HepG2 (cell line): ENCODE measurements around the gene RPS8. TPM values are rescaled to one million over a fixed set of nuclear protein-coding genes. Genes with fewer than 3 reads are reported as not detected.
A peak's percentile ranks its signal among the peaks of the same experiment; 100 is the strongest.

Source experiments
- AGO1 ChIP-seq: fragments of 200-400 bp; formaldehyde crosslinking; IDR thresholded peaks from 2 replicates; pipeline ENCODE4 v1.6.1; 2017; ENCODE audit warnings: mild to moderate bottlenecking, low read depth, low read length, moderate library complexity; ENCODE audit not compliant: poor library complexity, severe bottlenecking
- CEBPG ChIP-seq: IDR thresholded peaks from 2 replicates; pipeline ENCODE4 v1.6.1; 2016
- CSRNP1 ChIP-seq: sonication (generic); formaldehyde crosslinking; IDR thresholded peaks from 2 replicates; pipeline ENCODE4 v1.8.1; 2023; ENCODE audit warnings: mild to moderate bottlenecking, missing genetic modification reagents
- HDAC1 ChIP-seq: sonication (generic); formaldehyde crosslinking; IDR thresholded peaks from 2 replicates; pipeline ENCODE4 v1.5.1; 2020; ENCODE audit warnings: mild to moderate bottlenecking, missing genetic modification reagents
- HOMEZ ChIP-seq: IDR thresholded peaks from 2 replicates; pipeline ENCODE4 v1.6.1; 2016; ENCODE audit warnings: low read depth
- KAT8 ChIP-seq: IDR thresholded peaks from 2 replicates; pipeline ENCODE4 v1.6.1; 2016; ENCODE audit warnings: missing genetic modification reagents, missing compliant biosample characterization
- LBX2 ChIP-seq: sonication (generic); formaldehyde crosslinking; IDR thresholded peaks from 2 replicates; pipeline ENCODE4 v1.5.0; 2020; ENCODE audit warnings: missing genetic modification reagents, mild to moderate bottlenecking, borderline replicate concordance
- NFE2 ChIP-seq: sonication (generic); formaldehyde crosslinking; IDR thresholded peaks from 2 replicates; pipeline ENCODE4 v1.4.0; 2020; ENCODE audit warnings: missing genetic modification reagents
- PATZ1 ChIP-seq: sonication (generic); formaldehyde crosslinking; IDR thresholded peaks from 2 replicates; pipeline ENCODE4 v1.4.0; 2020; ENCODE audit warnings: missing genetic modification reagents
- RAD21 ChIP-seq: fragments of 450-650 bp; formaldehyde crosslinking; IDR thresholded peaks from 2 replicates; pipeline ENCODE4 v1.5.0; 2020; ENCODE audit warnings: mild to moderate bottlenecking
- REPIN1 ChIP-seq: sonication (generic); formaldehyde crosslinking; IDR thresholded peaks from 2 replicates; pipeline ENCODE4 v1.8.0; 2022; ENCODE audit warnings: missing genetic modification reagents, low read depth, mild to moderate bottlenecking, borderline replicate concordance
- SMARCC2 ChIP-seq: fragments of 450-650 bp; IDR thresholded peaks from 2 replicates; pipeline ENCODE4 v1.6.1; 2017; ENCODE audit warnings: antibody characterized with exemption, mild to moderate bottlenecking
- SMC3 ChIP-seq: IDR thresholded peaks from 2 replicates; pipeline ENCODE4 v1.6.1; 2011; ENCODE audit warnings: low read length, improper control_type of control experiment
- STAG1 ChIP-seq: sonication (generic); formaldehyde crosslinking; IDR thresholded peaks from 2 replicates; pipeline ENCODE4 v1.4.0; 2020; ENCODE audit warnings: missing genetic modification reagents
- THRA ChIP-seq: sonication (generic); formaldehyde crosslinking; IDR thresholded peaks from 2 replicates; pipeline ENCODE4 v1.4.0; 2020; ENCODE audit warnings: missing genetic modification reagents, borderline replicate concordance
- ZC3H13 ChIP-seq: sonication (generic); formaldehyde crosslinking; IDR thresholded peaks from 2 replicates; pipeline ENCODE4 v1.8.1; 2023; ENCODE audit warnings: mild to moderate bottlenecking, missing genetic modification reagents, moderate library complexity
- ZNF263 ChIP-seq: sonication (generic); formaldehyde crosslinking; IDR thresholded peaks from 2 replicates; pipeline ENCODE4 v1.4.0; 2020; ENCODE audit warnings: missing genetic modification reagents
- ZNF616 ChIP-seq: sonication (generic); formaldehyde crosslinking; IDR thresholded peaks from 2 replicates; pipeline ENCODE4 v1.5.0; 2020; ENCODE audit warnings: low read depth, mild to moderate bottlenecking, missing genetic modification reagents
- ZNF776 ChIP-seq: sonication (generic); formaldehyde crosslinking; IDR thresholded peaks from 2 replicates; pipeline ENCODE4 v1.4.0; 2020; ENCODE audit warnings: mild to moderate bottlenecking, missing genetic modification reagents
- ZNF883 ChIP-seq: sonication (generic); formaldehyde crosslinking; IDR thresholded peaks from 2 replicates; pipeline ENCODE4 v1.5.1; 2020; ENCODE audit warnings: mild to moderate bottlenecking, missing genetic modification reagents; ENCODE audit errors: not compliant biosample characterization
- polyA plus RNA-seq, 8 experiments: library from polyadenylated mRNA; depleted of rRNA in 3 of 8; stranded (reverse) in 7 of 8; unstranded in 1 of 8; fragments of >200 nt; fragmentation: Illumina TruSeq in 4 of 8; extraction: Trizol in 4 of 8; gene quantifications; 2 replicates each; pipeline versions ENCODE4 v1.2.1 to v1.2.3, GENCODE V29; 2011 to 2016; ENCODE audit warnings: low read depth in 4 of 8, missing spikeins in 1 of 8, mixed read lengths in 1 of 8; ENCODE audit not compliant: insufficient read depth in 1 of 8
- total RNA-seq, 5 experiments: library from RNA; depleted of rRNA; stranded (reverse); fragments of >200 nt; fragmentation: Illumina TruSeq; extraction: Trizol; gene quantifications; 2 replicates each; pipeline ENCODE4 v1.2.3, GENCODE V29; 2016; ENCODE audit warnings: low read depth in 1 of 5
- TF ChIP-seq, protein P1 (sequence below): sonication (generic); formaldehyde crosslinking; IDR thresholded peaks from 2 replicates; pipeline ENCODE4 v1.4.0; 2020; ENCODE audit warnings: missing genetic modification reagents

The RPS8 gene
- total and polyA plus RNA-seq, 2 of the 13 experiments (the other 11 are each of a cell fraction or from before 2014, with no cell fraction given) = 2,628 to 2,822 TPM

DNA sequence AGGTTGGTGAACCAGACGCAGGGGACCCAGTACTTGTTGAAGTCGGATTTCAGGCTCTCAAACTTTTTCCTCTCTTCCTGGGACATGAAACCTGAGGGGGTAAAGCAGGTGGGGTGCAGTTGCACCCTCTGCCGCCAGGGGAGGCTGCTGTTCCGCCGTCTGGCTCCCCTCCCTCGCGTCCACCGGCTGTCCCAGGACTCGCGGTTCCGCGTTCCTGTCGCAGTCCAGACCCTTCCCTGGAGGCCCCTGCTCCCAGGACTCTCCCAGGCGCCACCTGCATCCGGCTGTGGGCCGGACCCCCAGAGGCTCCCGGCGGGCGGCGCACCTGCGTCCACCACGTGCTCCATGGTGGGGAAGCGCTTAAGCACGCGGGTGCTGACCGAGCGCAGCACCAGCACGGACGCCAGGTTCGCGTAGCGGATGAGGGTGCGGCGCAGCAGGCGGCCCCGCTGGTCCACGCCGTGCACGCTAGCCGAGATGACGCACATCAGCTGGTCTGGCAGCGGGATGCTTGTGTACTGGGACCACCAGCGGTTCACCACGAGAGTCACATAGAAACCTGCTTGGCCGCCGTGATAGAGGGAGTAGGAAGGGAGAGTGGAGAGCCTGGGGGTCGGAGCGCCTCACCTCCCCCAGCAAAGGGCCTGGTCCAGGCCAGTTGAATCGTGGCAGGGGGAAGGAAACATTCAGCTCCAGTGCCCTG lies 10.9 kb downstream of the RPS8 start (continued):
- TF ChIP-seq PATZ1 = peak; percentile 53
- 0 out of 2 replicates have a peak, but pooled peaks have one; percentile 49 for TF ChIP-seq ZC3H13 (CRISPR knock-in tag)
- TF ChIP-seq THRA (CRISPR knock-in tag) = peak; percentile 51
- peak; percentile 14; the same call in 1 of the 2 replicates for TF ChIP-seq REPIN1
- TF ChIP-seq ZNF883 (CRISPR knock-in tag) = peak; percentile 89
- TF ChIP-seq SMC3 = peak; percentile 27; the same call in 1 of the 2 replicates
- TF ChIP-seq ZNF263 (CRISPR knock-in tag) = 0 out of 2 replicates have a peak, but pooled peaks have one; percentile 4
- 0 out of 2 replicates have a peak, but pooled peaks have one; percentile 37 for TF ChIP-seq HDAC1 (CRISPR knock-in tag)
- no peak for TF ChIP-seq CEBPG
- TF ChIP-seq AGO1 = peak; percentile 76
- peak; percentile 78 for TF ChIP-seq STAG1 (CRISPR knock-in tag)
- TF ChIP-seq RAD21 = peak; percentile 87
- peak; percentile 73 for TF ChIP-seq KAT8 (CRISPR knock-in tag)
- TF ChIP-seq CSRNP1 (CRISPR knock-in tag) = 0 out of 2 replicates have a peak, but pooled peaks have one; percentile 31
- TF ChIP-seq ZNF616 = 0 out of 2 replicates have a peak, but pooled peaks have one; percentile 55
- TF ChIP-seq, protein P1, sequence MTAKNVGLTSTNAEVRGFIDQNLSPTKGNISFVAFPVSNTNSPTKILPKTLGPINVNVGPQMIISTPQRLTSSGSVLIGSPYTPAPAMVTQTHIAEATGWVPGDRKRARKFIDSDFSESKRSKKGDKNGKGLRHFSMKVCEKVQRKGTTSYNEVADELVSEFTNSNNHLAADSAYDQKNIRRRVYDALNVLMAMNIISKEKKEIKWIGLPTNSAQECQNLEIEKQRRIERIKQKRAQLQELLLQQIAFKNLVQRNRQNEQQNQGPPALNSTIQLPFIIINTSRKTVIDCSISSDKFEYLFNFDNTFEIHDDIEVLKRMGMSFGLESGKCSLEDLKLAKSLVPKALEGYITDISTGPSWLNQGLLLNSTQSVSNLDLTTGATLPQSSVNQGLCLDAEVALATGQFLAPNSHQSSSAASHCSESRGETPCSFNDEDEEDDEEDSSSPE (CRISPR knock-in tag) = peak; percentile 26; the same call in 1 of the 2 replicates
- TF ChIP-seq HOMEZ (CRISPR knock-in tag) = no peak
- TF ChIP-seq NFE2 (CRISPR knock-in tag) = no peak
- TF ChIP-seq SMARCC2 = 0 out of 2 replicates have a peak, but pooled peaks have one; percentile 10
- 0 out of 2 replicates have a peak, but pooled peaks have one; percentile 56 for TF ChIP-seq ZNF776 (CRISPR knock-in tag)
- TF ChIP-seq LBX2 (CRISPR knock-in tag) = peak; percentile 85
